ENCODE data around the gene FCHSD2. TPM values are rescaled to one million over a fixed set of nuclear protein-coding genes. Genes with fewer than 3 reads are reported as not detected.

FCHSD2 gene
- total RNA-seq, 3 donors from 2014 or later (not counting 1 experiment from before 2014, with no cell fraction given), result 39.4 to 59.1 (median 42.1) TPM

- no peaks in the 10 kb centered on the region for H3K4me1 Mint-ChIP-seq
- WGBS (ENCODE audit: insufficient coverage), result 94% methylated on average over 4 of the region's 4 CpGs
These were observed 204.7 kb downstream of the FCHSD2 start for GRCh38 chr11:72937439-72937838.

GRCh38 chr11:72935700-72936099, 206.4 kb downstream of the FCHSD2 start:
- no peaks in the 10 kb centered on the region for H3K4me1 Mint-ChIP-seq

More at GRCh38 chr11:72937439-72937838, 204.7 kb downstream of the FCHSD2 start:
- Mint-ChIP-seq H3K27ac (no peak overlapping the region), H3K4me3 (no peak overlapping the region), H3K36me3 (no peaks in the 10 kb centered on the region), H3K27me3 (ENCODE audit: low read depth in 2 of 2) (no peaks in the 10 kb centered on the region), H3K9me3 (no peaks in the 10 kb centered on the region)
- Histone ChIP-seq H3K36me3 (ENCODE audit: control insufficient read depth, insufficient read depth, low read length) (peaks cover 4% of the 10 kb centered on the region), H3K4me3 (ENCODE audit: low read length) (no peak overlapping the region), H3K27me3 (ENCODE audit: control insufficient read depth, insufficient read depth, low read length) (no peaks in the 10 kb centered on the region), H3K9me3 (ENCODE audit: control insufficient read depth, insufficient read depth, low read length) (no peaks in the 10 kb centered on the region), H3K27ac (ENCODE audit: low read length) (no peak overlapping the region), H3K4me1 (ENCODE audit: control insufficient read depth, insufficient read depth, low read length) (no peaks in the 10 kb centered on the region)
- TF ChIP-seq CTCF (IDR thresholded peaks at IDR 0.05), result no peak
- no peak for DNase-seq
- no peak for ATAC-seq
- intact Hi-C loops (cut with micrococcal nuclease), result no loop called here

GRCh38 chr11:72932132-72932570, 210.0 kb downstream of the FCHSD2 start:
- no peaks in the 10 kb centered on the region for H3K36me3 Mint-ChIP-seq
- no peaks in the 10 kb centered on the region for H3K4me1 Mint-ChIP-seq
- no peak overlapping the region for H3K4me3 ChIP-seq (ENCODE audit: low read length)
- H3K9me3 ChIP-seq (ENCODE audit: control insufficient read depth, insufficient read depth, low read length), result no peaks in the 10 kb centered on the region
- DNase-seq, result no peak
- ATAC-seq, result no peak
- no peak overlapping the region for H3K27ac Mint-ChIP-seq
- intact Hi-C loops (cut with micrococcal nuclease), result no loop called here
- H3K27ac ChIP-seq (ENCODE audit: low read length), result no peak overlapping the region
- 100% methylated on average over 1 of the region's 1 CpG for WGBS (ENCODE audit: insufficient coverage)
- no peaks in the 10 kb centered on the region for H3K4me1 ChIP-seq (ENCODE audit: control insufficient read depth, insufficient read depth, low read length)
- H3K27me3 ChIP-seq (ENCODE audit: control insufficient read depth, insufficient read depth, low read length), result no peaks in the 10 kb centered on the region
- H3K36me3 ChIP-seq (ENCODE audit: control insufficient read depth, insufficient read depth, low read length), result peaks cover 3% of the 10 kb centered on the region
- H3K9me3 Mint-ChIP-seq, result no peaks in the 10 kb centered on the region
- no peak overlapping the region for H3K4me3 Mint-ChIP-seq
- no peaks in the 10 kb centered on the region for H3K27me3 Mint-ChIP-seq (ENCODE audit: low read depth in 2 of 2)
- TF ChIP-seq CTCF (IDR thresholded peaks at IDR 0.05), result no peak

More at GRCh38 chr11:72935700-72936099, 206.4 kb downstream of the FCHSD2 start:
- Histone ChIP-seq H3K4me3 (ENCODE audit: low read length) (no peak overlapping the region), H3K36me3 (ENCODE audit: control insufficient read depth, insufficient read depth, low read length) (peaks cover 5% of the 10 kb centered on the region), H3K27ac (ENCODE audit: low read length) (no peak overlapping the region), H3K4me1 (ENCODE audit: control insufficient read depth, insufficient read depth, low read length) (no peaks in the 10 kb centered on the region), H3K27me3 (ENCODE audit: control insufficient read depth, insufficient read depth, low read length) (no peaks in the 10 kb centered on the region), H3K9me3 (ENCODE audit: control insufficient read depth, insufficient read depth, low read length) (no peaks in the 10 kb centered on the region)
- no peak for TF ChIP-seq CTCF (IDR thresholded peaks at IDR 0.05)
- DNase-seq (no peak), ATAC-seq (no peak)
- intact Hi-C loops (cut with micrococcal nuclease), result no loop called here
- Mint-ChIP-seq H3K27ac (no peak overlapping the region), H3K9me3 (no peaks in the 10 kb centered on the region), H3K4me3 (no peak overlapping the region), H3K36me3 (no peaks in the 10 kb centered on the region), H3K27me3 (ENCODE audit: low read depth in 2 of 2) (no peaks in the 10 kb centered on the region)

GRCh38 chr11:72930008-72930407, 212.1 kb downstream of the FCHSD2 start:
- Mint-ChIP-seq H3K27me3 (ENCODE audit: low read depth in 2 of 2) (no peaks in the 10 kb centered on the region), H3K4me1 (no peaks in the 10 kb centered on the region), H3K36me3 (no peaks in the 10 kb centered on the region), H3K27ac (no peak overlapping the region), H3K9me3 (no peaks in the 10 kb centered on the region), H3K4me3 (no peak overlapping the region)
- H3K27ac ChIP-seq (ENCODE audit: low read length), result no peak overlapping the region
- 90% methylated on average over 2 of the region's 2 CpGs for WGBS (ENCODE audit: insufficient coverage)
- intact Hi-C loops (cut with micrococcal nuclease), result no loop called here
- no peak overlapping the region for H3K4me3 ChIP-seq (ENCODE audit: low read length)
- H3K9me3 ChIP-seq (ENCODE audit: control insufficient read depth, insufficient read depth, low read length), result no peaks in the 10 kb centered on the region
- no peaks in the 10 kb centered on the region for H3K27me3 ChIP-seq (ENCODE audit: control insufficient read depth, insufficient read depth, low read length)
- DNase-seq (no peak), ATAC-seq (no peak)
- H3K4me1 ChIP-seq (ENCODE audit: control insufficient read depth, insufficient read depth, low read length), result no peaks in the 10 kb centered on the region
- H3K36me3 ChIP-seq (ENCODE audit: control insufficient read depth, insufficient read depth, low read length), result peaks cover 3% of the 10 kb centered on the region
- TF ChIP-seq CTCF (IDR thresholded peaks at IDR 0.05), result no peak
